ENCODE measurements around the gene PTAFR.

The PTAFR gene

GRCh38 chr1:28176492-28177470 lies at the start of gene PTAFR:
PTAFR (minus strand) TSS chr1:28176690; CDS start chr1:28151021, 25,669 bp downstream.
- no peak for DNase-seq

- no peak for DNase-seq
Observed at GRCh38 chr1:28213315-28213714, 36.8 kb upstream of the PTAFR start.

- no peak for DNase-seq
Observed at GRCh38 chr1:28209700-28210099, 33.2 kb upstream of the PTAFR start.

GRCh38 chr1:28208818-28209441 lies 32.4 kb upstream of the PTAFR start:
- DNase-seq = peak; percentile 65

- no peak for DNase-seq
Observed at GRCh38 chr1:28205243-28205642, 28.8 kb upstream of the PTAFR start.

GRCh38 chr1:28200234-28200873 lies 23.9 kb upstream of the PTAFR start:
- DNase-seq = no peak

GRCh38 chr1:28199328-28200233 lies 23.1 kb upstream of the PTAFR start:
- peak; percentile 56 for DNase-seq

GRCh38 chr1:28197682-28198415 lies 21.4 kb upstream of the PTAFR start:
- DNase-seq = no peak

- DNase-seq = no peak
Observed at GRCh38 chr1:28196330-28196729, 19.8 kb upstream of the PTAFR start.

- DNase-seq = no peak
Observed at GRCh38 chr1:28195780-28196179, 19.3 kb upstream of the PTAFR start.

GRCh38 chr1:28194326-28195035 lies 18.0 kb upstream of the PTAFR start:
- no peak for DNase-seq

GRCh38 chr1:28193701-28194161 lies 17.2 kb upstream of the PTAFR start:
- no peak for DNase-seq

GRCh38 chr1:28190996-28191645 lies 14.6 kb upstream of the PTAFR start:
- no peak for DNase-seq

GRCh38 chr1:28190337-28190979 lies 14.0 kb upstream of the PTAFR start:
- DNase-seq = no peak

- no peak for DNase-seq
Observed at GRCh38 chr1:28185071-28185470, 8.6 kb upstream of the PTAFR start.

- no peak for DNase-seq
Observed at GRCh38 chr1:28180306-28181305, 4.1 kb upstream of the PTAFR start.

- DNase-seq = no peak
Observed at GRCh38 chr1:28178690-28179485, 2.4 kb upstream of the PTAFR start.
